ENCODE measurements around the gene CALHM2.

Gene CALHM2

DNA sequence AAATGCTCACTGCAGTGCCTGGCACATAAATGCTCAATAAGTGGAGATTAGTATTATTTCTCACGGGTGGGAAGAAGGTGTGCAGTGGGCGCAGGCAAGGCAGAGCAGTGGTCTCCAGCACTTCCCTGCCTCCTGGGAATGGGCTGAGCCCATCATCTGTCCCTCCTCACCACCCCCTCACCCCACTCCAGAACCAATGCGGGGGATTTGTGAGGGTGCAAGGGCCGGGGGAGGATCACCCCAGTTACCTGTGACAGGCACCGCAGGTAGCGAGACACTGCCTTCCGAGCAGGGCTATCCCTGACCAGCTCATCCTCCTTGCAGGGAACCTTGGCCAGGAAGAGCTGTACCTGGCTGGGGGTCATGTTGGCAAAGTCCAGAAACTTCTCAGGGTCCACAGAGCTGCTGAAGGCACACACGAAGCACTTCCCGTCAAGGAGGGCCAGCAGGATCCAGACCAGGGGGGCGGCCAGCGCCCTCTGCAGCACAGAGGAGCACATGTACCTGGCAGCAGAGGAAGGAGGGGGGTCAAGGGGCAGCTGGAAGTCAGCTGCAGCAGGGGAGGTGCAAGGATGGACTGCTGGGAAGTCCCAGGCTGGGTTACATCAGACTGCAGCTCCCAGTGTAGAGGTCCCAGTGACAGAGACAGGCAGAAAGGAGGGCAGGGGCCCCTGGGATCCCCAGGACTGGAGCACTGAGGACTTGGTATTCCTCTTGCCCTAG lies 24.0 kb upstream of the CALHM2 start:
- no peak for DNase-seq (ENCODE audit: low spot score)

GRCh38 chr10:103475437-103475836 lies 23.3 kb upstream of the CALHM2 start:
- DNase-seq (ENCODE audit: low spot score) = no peak

DNA sequence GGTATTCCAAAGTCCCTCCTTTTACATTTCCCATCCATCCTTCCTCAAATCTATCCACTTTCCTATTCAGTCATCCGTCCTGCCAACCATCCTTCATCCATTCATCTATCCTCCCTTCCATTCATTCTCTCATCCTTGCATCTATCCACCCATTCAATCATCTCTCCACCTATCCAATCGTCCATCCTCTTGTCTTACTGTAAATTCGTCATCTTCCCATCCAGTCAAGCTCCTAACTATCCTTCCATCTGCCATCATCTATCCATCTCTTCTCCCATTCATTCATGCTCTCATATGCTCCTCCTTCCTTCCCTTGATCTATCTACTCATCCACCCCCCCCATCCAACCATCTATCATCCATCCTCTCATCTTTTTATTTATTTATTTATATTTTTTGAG lies 21.9 kb upstream of the CALHM2 start:
- no peak for DNase-seq (ENCODE audit: low spot score)

DNA sequence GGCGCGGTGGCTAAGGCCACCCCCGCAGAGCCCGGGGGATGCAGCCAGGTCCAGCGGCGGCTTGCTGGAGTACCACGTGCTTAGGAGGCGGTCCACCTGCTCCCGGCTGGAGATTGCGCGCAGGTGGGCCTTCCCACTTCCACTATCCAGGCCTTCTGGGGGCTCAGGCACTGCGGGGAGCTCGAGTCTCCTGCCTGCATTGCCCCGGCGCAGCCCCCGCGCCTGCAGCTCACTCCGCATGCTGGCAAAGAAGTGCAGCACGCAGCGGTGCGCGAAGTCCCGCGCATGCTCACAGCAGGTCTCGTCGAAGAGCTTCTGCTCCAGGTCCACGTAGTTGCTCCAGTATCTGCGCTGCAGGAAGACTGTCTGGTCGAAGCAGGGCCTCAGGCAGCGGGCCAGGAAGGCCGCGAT lies 21.1 kb upstream of the CALHM2 start:
- no peak for DNase-seq (ENCODE audit: low spot score)

DNA sequence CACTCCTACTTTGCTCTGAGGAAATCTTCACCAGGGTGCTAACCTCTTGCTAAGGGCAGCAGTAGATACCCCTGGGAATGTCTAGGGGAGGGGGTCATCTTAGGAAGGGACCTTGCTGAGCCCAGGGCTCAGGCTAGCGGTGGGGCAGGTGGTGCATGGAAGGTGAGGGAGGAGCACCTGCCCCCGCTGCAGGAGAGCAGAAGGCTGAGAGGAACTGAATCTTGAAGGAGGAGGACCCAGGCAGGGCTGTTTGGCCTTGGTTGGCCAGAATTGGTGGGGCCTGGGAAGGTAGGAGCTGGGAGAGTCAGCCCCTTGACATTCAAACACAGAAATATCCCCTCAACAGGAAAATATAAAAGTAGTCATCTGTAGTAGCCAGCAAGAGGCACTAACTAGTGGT lies 19.8 kb upstream of the CALHM2 start:
- no peak for DNase-seq (ENCODE audit: low spot score)

DNA sequence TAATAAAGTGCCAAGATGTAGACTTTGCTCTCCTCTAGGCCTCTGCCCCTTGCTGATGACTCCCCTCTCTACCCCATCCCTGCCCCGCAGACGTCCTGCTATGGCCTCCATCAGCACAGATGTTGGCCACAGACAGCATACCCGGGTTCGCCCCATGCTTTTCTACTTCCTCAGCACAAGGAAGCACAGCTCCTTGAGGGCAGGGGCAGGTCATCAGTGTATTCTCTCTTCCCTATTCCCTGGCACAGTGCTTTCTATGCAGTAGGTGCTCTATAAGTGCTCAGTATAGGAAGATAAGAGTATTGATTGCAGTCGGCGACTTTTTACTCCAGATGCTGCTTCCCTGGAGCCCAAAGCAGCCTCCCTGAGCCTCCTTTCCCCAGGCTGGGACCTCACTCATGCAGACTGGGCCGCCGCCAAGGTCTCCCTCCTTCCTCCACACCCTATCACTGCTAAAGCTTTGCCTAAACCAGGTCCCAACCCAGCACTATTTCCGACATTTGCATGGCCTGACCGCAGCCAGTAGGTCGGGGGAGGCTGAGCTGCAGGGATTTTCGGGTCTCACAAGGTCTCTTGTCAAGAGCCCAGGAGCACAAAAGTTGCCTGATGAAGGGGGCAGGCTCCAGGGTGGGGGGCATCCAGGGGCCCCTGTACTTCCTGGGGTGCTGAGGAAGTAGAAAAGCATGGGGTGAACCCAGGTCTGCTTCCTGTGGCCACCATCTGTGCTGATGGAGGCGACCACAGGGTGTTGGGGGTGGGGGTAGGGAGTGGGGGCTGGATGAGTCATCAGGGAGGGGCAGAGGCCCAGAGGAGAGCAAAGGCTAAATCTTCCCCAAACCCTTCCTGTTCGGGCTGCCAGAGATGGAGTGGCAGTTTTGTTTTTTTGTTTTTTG lies 18.8 kb upstream of the CALHM2 start:
- no peak for DNase-seq (ENCODE audit: low spot score)

GRCh38 chr10:103469201-103469600 lies 17.0 kb upstream of the CALHM2 start:
- DNase-seq (ENCODE audit: low spot score) = no peak

DNA sequence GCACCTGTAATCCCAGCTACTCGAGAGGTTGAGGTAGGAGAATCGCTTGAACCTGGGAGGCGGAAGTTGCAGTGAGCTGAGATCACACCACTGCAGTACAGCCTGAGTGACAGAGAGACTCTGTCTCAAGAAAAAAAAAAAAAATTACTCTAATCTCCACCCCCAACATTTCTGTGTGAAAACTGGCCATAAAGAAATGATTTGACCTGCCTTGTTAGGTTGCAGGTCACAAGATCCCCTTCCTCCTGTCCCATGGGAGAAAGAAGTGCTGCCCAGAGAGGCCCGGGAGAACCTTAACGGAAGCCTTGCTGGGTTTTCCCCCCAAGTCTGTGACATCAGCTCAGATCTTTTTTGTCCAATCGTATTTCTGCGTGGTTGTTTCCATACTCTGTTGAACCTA lies 15.2 kb upstream of the CALHM2 start:
- DNase-seq (ENCODE audit: low spot score) = no peak

GRCh38 chr10:103466734-103467133 lies 14.6 kb upstream of the CALHM2 start:
- no peak for DNase-seq (ENCODE audit: low spot score)

- no peak for DNase-seq (ENCODE audit: low spot score)
Measured at GRCh38 chr10:103465411-103466179, 13.4 kb upstream of the CALHM2 start.

DNA sequence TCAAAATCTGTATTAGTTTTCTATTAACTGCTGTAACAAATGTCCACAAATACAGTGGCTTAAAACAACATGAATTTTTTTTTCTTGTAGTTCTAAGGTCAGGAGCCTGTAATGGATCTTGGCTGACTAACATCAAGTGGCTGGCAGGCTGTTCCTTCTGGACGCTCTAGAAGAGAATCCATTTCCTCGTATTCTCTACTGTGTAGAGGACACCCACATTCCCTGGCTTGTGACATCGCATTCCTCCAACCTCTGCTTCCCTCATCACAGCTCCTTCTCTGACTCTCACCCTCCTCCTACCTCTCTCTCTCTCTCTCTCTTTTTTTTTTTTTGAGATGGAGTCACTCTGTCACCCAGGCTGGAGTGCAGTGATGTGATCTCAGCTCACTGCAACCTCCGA lies 11.3 kb upstream of the CALHM2 start:
- no peak for DNase-seq (ENCODE audit: low spot score)

GRCh38 chr10:103459615-103460014 lies 7.4 kb upstream of the CALHM2 start:
- no peak for DNase-seq (ENCODE audit: low spot score)

GRCh38 chr10:103458720-103459119 lies 6.5 kb upstream of the CALHM2 start, which contains the start of gene CALHM1:
CALHM1 (minus strand) TSS chr10:103458900; CDS start chr10:103458751, 149 bp downstream.
- no peak for DNase-seq (ENCODE audit: low spot score)

DNA sequence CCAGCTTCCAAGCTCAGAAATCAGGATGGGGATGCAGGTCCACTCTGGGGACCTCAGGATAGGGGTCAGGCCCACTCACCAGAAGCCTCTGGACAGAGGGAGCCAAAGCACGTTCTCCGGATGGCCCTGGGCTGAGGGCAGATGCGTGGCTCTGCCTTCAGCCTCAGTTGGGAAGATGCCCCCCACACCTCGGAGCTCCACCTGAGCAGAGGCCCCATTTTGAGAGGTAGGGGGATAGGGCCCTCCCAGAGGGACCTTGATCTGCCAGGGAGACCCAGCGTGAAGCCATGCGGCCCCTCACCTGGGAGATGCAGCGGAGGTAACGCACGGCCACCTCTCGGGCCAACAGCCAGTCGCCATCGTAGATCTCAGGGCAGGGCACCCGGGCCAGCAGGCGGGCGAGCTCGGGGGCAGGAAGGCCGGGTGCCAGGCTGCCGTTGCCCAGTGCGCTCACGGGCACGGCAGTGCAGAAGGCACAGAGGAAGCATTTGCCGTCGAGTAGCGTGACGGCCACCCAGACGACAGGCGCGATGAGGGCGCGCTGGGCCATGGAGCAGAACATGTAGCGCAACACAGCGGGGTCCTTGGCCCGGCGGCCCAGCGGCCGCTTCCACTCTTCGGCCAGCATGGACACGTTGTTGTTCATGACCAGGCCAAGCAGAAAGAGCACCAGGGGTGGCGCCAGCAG lies 5.9 kb upstream of the CALHM2 start:
- no peak for DNase-seq (ENCODE audit: low spot score)

GRCh38 chr10:103457176-103457712 lies 5.1 kb upstream of the CALHM2 start:
- DNase-seq (ENCODE audit: low spot score) = no peak

- DNase-seq (ENCODE audit: low spot score) = no peak
Measured at GRCh38 chr10:103456074-103456660, 4.0 kb upstream of the CALHM2 start.

DNA sequence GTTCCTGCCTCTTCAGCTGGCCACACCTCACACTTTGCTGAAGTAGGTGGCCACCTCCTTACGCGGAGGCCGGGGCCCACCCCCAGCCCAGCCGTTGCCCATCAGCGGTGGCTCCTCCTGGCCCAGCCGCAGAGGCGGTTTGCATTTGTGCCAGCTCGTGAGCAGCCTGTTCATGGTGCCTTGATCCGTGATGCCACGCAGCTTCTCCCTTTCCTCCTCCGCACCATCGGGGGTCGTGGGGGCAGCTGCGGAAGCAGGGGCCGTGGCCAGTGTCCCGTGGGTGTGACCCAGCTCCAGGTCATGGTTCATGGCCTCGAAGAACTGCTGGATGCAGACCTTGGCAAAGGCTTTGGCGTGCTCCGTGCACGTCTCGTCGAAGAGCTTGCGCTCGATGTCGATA lies 3.1 kb upstream of the CALHM2 start:
- no peak for DNase-seq (ENCODE audit: low spot score)

DNA sequence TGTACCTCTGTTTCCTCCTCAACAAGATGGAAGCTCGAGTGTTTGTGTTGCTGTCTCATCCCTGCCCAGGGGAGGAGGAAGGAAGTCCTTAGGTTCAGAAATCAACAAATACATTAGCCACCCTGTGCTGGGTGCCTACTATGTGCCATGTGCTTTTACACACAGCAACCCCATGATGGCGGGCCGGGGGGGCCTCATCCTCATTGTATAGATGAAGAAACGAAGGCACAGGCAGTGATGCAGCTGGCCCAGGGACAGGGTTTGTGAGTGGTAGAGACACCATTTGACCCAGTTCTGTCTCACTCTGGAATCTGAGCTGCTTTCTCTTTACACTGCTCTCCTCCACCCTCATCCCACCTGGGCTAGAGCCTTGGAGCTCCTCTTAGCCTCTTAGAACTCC lies 1.9 kb upstream of the CALHM2 start:
- no peak for DNase-seq (ENCODE audit: low spot score)

DNA sequence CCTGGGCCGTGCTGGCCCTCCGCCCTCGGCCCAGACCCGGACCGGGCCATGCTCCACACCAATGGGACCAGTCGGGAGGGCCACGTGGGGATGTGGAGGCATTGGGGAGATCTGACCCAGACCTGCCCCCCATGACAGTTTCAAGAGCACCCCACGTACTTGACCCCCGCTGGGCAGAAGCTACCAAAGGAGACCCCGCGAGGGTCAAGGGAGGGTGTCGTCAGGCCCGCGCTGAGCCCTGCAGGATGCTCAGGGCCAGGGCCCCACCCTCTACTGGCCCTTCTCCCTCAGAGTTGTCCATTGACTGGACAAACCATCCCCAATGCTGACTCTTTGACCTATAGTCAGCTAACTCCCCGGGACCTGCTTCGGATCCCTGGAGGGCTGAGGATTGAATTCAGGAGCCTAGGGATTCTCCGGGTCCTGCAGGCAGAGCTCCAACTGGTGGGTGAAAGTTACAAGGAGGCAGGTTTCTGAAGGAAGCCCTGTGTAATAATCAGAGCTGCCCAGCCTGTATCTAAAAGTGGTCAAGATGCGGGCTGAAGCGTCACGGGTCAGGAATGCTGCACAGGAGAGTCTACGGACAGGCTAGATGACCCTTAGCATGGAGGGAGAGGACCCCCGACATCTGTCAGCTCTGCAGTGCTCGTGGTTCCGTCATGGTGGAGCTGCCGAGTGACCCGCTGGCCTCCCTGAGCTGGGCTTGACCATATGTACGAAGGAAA lies 498 bp upstream of the CALHM2 start:
- no peak for DNase-seq (ENCODE audit: low spot score)

DNA sequence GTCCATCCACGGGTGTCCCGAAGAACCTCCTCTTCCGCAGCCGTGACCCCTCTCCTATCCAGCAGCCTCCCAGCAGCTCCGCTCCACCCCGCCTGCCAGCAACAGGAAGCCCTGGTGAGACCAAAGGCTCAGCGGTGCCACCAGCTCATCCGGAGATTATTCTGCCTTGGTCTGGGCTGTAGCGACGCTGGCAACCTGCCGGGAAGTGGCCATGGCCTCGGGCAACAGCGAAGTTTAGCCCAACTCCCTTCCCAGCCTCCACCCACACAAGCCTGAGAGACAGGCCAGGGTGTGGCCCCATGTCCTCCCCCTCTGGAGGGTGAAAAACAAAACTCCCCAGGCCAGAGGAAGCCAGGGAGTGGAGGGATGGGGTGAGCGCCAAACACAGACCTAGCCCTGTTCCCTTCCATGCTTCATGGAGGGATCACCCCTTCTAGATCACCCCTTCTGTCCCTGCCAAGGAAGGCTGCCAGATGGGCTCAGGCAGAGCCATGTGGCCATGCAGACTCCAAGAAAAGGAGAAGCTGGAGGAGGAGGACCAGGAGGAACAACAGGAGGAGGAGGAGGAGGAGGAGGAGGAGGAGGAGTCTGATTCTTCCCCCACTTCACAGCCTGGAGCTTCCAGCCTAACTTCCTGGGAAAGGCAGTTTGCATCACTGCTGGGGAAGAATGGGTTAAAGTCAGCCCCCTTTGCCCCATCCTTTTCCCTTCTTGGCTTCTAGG lies 918 bp downstream of the CALHM2 start:
- peak; percentile 7 for DNase-seq (ENCODE audit: low spot score)

Data from globus pallidus (tissue), 1 donor.